GM12878 (cell line): ENCODE results near the gene FGGY.

Experiments used
- ATF7 ChIP-seq: fragments of 450-650 bp; IDR thresholded peaks from 2 replicates; pipeline ENCODE4 v1.6.1; 2016; ENCODE audit warnings: low read depth, mild to moderate bottlenecking
- BRCA1 ChIP-seq: IDR thresholded peaks from 2 replicates; pipeline ENCODE4 v1.6.1; 2011; ENCODE audit warnings: low read depth, low read length, improper control_type of control experiment
- CTCF ChIP-seq, 3 experiments: IDR thresholded peaks in 2 of 3; conservative IDR thresholded peaks in 1 of 3; 2 replicates each; pipeline ENCODE4 v1.5.1; 2011; ENCODE audit warnings: low read depth in 3 of 3, low read length in 3 of 3, mild to moderate bottlenecking in 3 of 3, control low read depth in 2 of 3, moderate library complexity in 2 of 3, inconsistent platforms in 1 of 3, mixed read lengths in 1 of 3; ENCODE audit not compliant: control insufficient read depth in 2 of 3, insufficient read depth in 1 of 3; ENCODE audit errors: extremely low read depth in 1 of 3
- MEF2A ChIP-seq: IDR thresholded peaks from 2 replicates; pipeline ENCODE4 v1.6.1; 2011; ENCODE audit warnings: low read depth, mild to moderate bottlenecking, low read length, moderate library complexity; ENCODE audit not compliant: insufficient read depth
- NFIC ChIP-seq: IDR thresholded peaks from 2 replicates; pipeline ENCODE4 v1.6.1; 2012; ENCODE audit warnings: low read depth, mild to moderate bottlenecking, inconsistent platforms, low read length, moderate library complexity
- POLR2A ChIP-seq: IDR thresholded peaks from 2 replicates; pipeline ENCODE4 v1.6.1; 2011; ENCODE audit warnings: low read depth, mild to moderate bottlenecking, low read length
- RB1 ChIP-seq: fragments of 450-650 bp; formaldehyde crosslinking; IDR thresholded peaks from 2 replicates; pipeline ENCODE4 v1.6.1; 2017; ENCODE audit warnings: mild to moderate bottlenecking, borderline replicate concordance
- REST ChIP-seq: IDR thresholded peaks from 2 replicates; pipeline ENCODE4 v1.6.1; 2012; ENCODE audit warnings: mild to moderate bottlenecking, low read depth, low read length
- SIX5 ChIP-seq: IDR thresholded peaks from 2 replicates; pipeline ENCODE4 v1.6.1; 2011; ENCODE audit warnings: mild to moderate bottlenecking, low read depth, low read length, moderate library complexity; ENCODE audit not compliant: severe bottlenecking
- ZNF384 ChIP-seq: IDR thresholded peaks from 2 replicates; pipeline ENCODE4 v1.6.1; 2012; ENCODE audit warnings: low read depth, mild to moderate bottlenecking, low read length, improper control_type of control experiment, borderline replicate concordance

GRCh38 chr1:59684698-59685097 is 387.8 kb downstream of the FGGY start:
- TF ChIP-seq ATF7 (no peak), CTCF (IDR thresholded peaks at IDR 0.05 in 2 of 3, conservative IDR thresholded peaks at IDR 0.05 in 1 of 3; ENCODE audit: control insufficient read depth in 2 of 3, extremely low read depth in 1 of 3, insufficient read depth in 1 of 3, low read depth in 3 of 3, low read length in 3 of 3) (no peak), RB1 (no peak), NFIC (no peak), POLR2A (no peak), SIX5 (no peak), MEF2A (no peak), BRCA1 (no peak), ZNF384 (no peak), REST (no peak)
